ENCODE results near the gene TEKT2. TPM values are rescaled to one million over a fixed set of nuclear protein-coding genes. Genes with fewer than 3 reads are reported as not detected.
A peak's percentile ranks its signal among the peaks of the same experiment; 100 is the strongest.

Gene TEKT2
- total RNA-seq, 4 donors from 2014 or later: 0.24 to 1.1 (median 0.44) TPM; not detected in 1

DNA sequence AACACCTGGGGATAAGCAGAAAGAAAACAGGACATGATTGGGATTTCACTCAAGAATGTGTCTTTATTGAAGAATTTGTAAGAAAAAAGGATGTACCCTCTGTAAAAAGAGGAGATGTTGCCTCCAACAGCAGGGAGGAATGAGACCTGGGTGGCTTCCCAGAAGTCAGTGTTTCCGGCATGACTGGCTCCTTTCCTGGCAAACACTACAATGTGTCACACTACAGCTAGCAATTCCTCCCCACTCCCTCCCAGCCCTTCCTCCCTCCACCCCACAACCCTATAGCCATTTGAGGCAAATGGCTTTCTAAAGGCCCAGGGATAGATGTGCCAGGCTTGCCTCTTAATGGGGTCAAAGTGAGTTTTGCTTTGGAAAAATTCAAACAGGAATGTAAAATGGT is 52.6 kb downstream of the TEKT2 start:
- no peak for DNase-seq (ENCODE audit: low spot score)
- peak; percentile 58 for ATAC-seq (ENCODE audit: low FRiP score)
- TF ChIP-seq, protein P1, sequence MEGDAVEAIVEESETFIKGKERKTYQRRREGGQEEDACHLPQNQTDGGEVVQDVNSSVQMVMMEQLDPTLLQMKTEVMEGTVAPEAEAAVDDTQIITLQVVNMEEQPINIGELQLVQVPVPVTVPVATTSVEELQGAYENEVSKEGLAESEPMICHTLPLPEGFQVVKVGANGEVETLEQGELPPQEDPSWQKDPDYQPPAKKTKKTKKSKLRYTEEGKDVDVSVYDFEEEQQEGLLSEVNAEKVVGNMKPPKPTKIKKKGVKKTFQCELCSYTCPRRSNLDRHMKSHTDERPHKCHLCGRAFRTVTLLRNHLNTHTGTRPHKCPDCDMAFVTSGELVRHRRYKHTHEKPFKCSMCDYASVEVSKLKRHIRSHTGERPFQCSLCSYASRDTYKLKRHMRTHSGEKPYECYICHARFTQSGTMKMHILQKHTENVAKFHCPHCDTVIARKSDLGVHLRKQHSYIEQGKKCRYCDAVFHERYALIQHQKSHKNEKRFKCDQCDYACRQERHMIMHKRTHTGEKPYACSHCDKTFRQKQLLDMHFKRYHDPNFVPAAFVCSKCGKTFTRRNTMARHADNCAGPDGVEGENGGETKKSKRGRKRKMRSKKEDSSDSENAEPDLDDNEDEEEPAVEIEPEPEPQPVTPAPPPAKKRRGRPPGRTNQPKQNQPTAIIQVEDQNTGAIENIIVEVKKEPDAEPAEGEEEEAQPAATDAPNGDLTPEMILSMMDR (IDR thresholded peaks at IDR 0.05): no peak

GRCh38 chr1:36137226-36137625 is 53.3 kb downstream of the TEKT2 start:
- TF ChIP-seq, protein P1 (IDR thresholded peaks at IDR 0.05): no peak
- ATAC-seq (ENCODE audit: low FRiP score) (no peak), DNase-seq (ENCODE audit: low spot score) (no peak)

GRCh38 chr1:36137776-36138175 is 53.9 kb downstream of the TEKT2 start:
- TF ChIP-seq, protein P1 (IDR thresholded peaks at IDR 0.05): no peak
- DNase-seq (ENCODE audit: low spot score): no peak
- ATAC-seq (ENCODE audit: low FRiP score): no peak

Other genes with a start within 250 kb of the TEKT2 start
- 10 to 100 TPM; 20.5 to 25.1 (median 22.7) TPM for gene AGO1, start 200.9 kb upstream of the TEKT2 start, total RNA-seq
- 10 to 100 TPM; 22.3 to 39.9 (median 30.6) TPM for gene AGO3, start 153.0 kb upstream of the TEKT2 start, total RNA-seq
- 10 to 100 TPM; 32.6 to 43.5 (median 39.0) TPM for gene ADPRS, start 4.8 kb downstream of the TEKT2 start, total RNA-seq
- gene COL8A2, start 41.1 kb downstream of the TEKT2 start, total RNA-seq: 1 to 10 TPM; 2.7 to 6.4 (median 3.7) TPM
- gene TRAPPC3, start 65.4 kb downstream of the TEKT2 start, total RNA-seq: 100 to 1,000 TPM in 1 of 4 donors, 10 to 100 TPM in 3; 76.3 to 104 (median 83.2) TPM
- 100 to 1,000 TPM in 3 of 4 donors, 10 to 100 TPM in 1; 73.3 to 244 (median 115) TPM for gene MAP7D1, start 72.1 kb downstream of the TEKT2 start, total RNA-seq
- 10 to 100 TPM; 77.2 to 99.5 (median 86.2) TPM for gene THRAP3, start 140.3 kb downstream of the TEKT2 start, total RNA-seq
- 1 to 10 TPM in 2 of 4 donors, under 1 TPM in 2; 0.63 to 3.1 (median 1.4) TPM for gene SH3D21, start 222.3 kb downstream of the TEKT2 start, total RNA-seq
- gene EVA1B, start 239.6 kb downstream of the TEKT2 start, total RNA-seq: 100 to 1,000 TPM in 1 of 4 donors, 10 to 100 TPM in 3; 40.6 to 107 (median 52.4) TPM